ENCODE results near the gene SPNS3.

The SPNS3 gene

DNA sequence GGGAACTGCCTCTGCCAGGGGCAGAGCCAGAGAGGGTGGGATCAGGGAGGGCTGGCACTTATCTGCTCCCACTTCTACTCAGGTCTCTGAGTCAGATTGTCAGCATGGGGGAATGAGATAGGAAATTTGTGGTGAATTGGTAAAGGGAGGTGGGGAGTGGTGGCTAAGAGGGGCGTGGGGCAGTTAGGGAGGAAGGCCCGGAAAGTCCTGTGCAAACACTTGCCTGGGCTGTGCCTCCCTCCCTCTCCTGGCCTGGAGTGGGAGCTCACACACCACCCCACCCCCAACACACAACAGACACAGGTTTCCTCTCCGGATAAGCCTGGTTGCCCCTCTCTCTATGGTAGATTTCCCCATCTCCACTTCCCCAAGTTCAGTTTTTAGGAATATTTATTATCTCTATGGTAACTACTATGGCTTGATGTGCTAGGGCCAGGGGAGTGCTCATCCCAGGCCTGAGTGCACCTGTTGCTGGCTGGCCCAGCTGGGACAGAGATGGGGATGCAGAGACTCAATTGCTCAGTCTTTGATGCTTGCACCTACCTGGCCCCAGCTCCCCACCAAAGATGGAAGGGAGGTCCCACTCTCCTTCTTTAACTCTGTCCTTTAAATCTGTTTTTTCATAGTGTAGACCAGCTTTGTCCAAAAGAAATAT lies 67.7 kb downstream of the SPNS3 start:
- DNase-seq (ENCODE audit: low read depth, low spot score): no peak
- TF ChIP-seq, protein P1, sequence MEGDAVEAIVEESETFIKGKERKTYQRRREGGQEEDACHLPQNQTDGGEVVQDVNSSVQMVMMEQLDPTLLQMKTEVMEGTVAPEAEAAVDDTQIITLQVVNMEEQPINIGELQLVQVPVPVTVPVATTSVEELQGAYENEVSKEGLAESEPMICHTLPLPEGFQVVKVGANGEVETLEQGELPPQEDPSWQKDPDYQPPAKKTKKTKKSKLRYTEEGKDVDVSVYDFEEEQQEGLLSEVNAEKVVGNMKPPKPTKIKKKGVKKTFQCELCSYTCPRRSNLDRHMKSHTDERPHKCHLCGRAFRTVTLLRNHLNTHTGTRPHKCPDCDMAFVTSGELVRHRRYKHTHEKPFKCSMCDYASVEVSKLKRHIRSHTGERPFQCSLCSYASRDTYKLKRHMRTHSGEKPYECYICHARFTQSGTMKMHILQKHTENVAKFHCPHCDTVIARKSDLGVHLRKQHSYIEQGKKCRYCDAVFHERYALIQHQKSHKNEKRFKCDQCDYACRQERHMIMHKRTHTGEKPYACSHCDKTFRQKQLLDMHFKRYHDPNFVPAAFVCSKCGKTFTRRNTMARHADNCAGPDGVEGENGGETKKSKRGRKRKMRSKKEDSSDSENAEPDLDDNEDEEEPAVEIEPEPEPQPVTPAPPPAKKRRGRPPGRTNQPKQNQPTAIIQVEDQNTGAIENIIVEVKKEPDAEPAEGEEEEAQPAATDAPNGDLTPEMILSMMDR (IDR thresholded peaks at IDR 0.05; ENCODE audit: low read depth, low read length): no peak
- in situ Hi-C loops (cut with HindIII; ENCODE audit: low sequenced_read_pairs): no loop called here

GRCh38 chr17:4502466-4503154 lies 68.9 kb downstream of the SPNS3 start:
- no peak for DNase-seq (ENCODE audit: low read depth, low spot score)
- TF ChIP-seq, protein P1 (IDR thresholded peaks at IDR 0.05; ENCODE audit: low read depth, low read length): no peak
- H3K4me3 ChIP-seq (ENCODE audit: low read depth, low read length): no peak overlapping the region
- in situ Hi-C loops (cut with HindIII; ENCODE audit: low sequenced_read_pairs): no loop called here

More for the DNA sequence above, 67.7 kb downstream of the SPNS3 start:
- H3K4me3 ChIP-seq (ENCODE audit: low read depth, low read length): no peak overlapping the region

DNA sequence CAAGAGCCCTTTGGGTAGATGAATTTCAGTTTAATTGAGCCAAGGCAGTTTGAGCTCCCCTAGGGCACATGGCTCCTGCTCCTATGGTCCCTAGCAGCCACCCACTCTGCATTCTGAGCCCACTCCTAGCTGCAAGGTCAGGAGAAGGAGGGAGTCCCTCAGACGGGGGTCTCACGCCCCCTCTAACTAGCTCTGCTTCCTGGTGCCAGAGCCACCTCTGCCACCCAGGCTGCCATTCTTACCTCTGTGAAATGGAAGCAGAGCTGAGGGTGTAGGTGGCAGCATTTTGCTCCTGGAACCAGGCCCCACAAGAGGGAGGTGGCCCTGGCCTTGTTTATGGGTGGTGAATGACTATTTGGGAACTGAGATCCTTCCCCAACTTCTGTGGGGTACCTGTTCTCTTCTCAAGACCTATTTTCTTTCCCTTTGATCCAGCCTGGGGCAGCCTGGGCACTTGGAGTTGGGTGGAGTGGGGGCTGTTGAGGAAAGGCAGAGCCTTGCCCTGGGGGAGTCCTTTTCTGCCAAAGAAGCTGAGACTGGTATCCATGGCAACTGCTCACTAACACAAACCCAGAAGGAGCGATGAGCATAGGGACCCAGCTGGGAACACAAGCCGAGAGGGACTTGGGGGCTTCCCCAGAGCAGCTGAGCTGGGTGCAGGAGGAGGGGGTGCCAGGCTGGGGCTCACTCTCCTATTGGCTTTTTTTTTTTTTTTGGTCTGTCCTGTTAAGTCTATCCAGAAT lies 69.7 kb downstream of the SPNS3 start:
- in situ Hi-C loops (cut with HindIII; ENCODE audit: low sequenced_read_pairs): no loop called here
- no peak overlapping the region for H3K4me3 ChIP-seq (ENCODE audit: low read depth, low read length)
- no peak for DNase-seq (ENCODE audit: low read depth, low spot score)
- TF ChIP-seq, protein P1 (IDR thresholded peaks at IDR 0.05; ENCODE audit: low read depth, low read length): no peak

DNA sequence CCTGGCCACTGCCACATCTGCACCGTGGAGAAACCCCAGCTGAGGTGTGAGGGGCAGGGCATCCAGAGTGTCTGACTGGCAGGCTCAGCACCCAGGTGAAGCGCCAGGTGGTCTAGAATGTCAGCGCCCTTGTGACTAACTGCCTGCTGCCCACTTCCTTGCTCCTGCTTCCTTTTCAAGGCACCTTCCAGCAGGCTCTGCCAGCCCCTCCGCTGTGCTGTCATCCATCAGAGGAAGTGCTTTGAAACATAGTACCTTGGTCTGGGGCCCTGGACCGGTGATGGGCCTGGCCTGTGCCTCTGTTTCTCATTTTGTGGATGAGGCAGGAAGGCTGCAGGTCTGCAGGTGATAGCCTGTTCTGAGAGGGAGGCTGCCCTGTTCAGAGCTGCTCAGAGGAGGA lies 70.4 kb downstream of the SPNS3 start:
- TF ChIP-seq, protein P1 (IDR thresholded peaks at IDR 0.05; ENCODE audit: low read depth, low read length): no peak
- no peak for DNase-seq (ENCODE audit: low read depth, low spot score)
- in situ Hi-C loops (cut with HindIII; ENCODE audit: low sequenced_read_pairs): no loop called here
- no peak overlapping the region for H3K4me3 ChIP-seq (ENCODE audit: low read depth, low read length)

DNA sequence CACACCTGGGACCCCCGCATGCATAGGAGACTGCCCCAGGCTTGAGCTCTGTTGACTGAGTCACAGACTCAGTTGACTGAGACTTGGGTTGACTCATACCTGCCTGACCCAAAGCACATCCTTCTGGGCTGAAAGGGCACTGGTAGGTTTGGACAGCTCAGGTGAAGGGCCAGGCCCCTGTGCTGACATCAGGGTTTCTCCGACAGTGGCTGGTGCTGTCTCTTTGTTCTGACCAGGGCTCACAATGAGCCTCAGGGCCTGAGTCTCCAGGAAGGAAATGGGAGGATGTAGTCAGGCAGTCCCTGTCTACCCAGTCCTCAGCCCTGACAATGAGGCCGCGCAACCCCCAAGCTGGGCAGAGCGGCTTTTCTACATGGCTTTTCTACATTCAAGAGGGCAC lies 71.4 kb downstream of the SPNS3 start:
- no peak overlapping the region for H3K4me3 ChIP-seq (ENCODE audit: low read depth, low read length)
- DNase-seq (ENCODE audit: low read depth, low spot score): no peak
- in situ Hi-C loops (cut with HindIII; ENCODE audit: low sequenced_read_pairs): no loop called here
- TF ChIP-seq, protein P1 (IDR thresholded peaks at IDR 0.05; ENCODE audit: low read depth, low read length): no peak

DNA sequence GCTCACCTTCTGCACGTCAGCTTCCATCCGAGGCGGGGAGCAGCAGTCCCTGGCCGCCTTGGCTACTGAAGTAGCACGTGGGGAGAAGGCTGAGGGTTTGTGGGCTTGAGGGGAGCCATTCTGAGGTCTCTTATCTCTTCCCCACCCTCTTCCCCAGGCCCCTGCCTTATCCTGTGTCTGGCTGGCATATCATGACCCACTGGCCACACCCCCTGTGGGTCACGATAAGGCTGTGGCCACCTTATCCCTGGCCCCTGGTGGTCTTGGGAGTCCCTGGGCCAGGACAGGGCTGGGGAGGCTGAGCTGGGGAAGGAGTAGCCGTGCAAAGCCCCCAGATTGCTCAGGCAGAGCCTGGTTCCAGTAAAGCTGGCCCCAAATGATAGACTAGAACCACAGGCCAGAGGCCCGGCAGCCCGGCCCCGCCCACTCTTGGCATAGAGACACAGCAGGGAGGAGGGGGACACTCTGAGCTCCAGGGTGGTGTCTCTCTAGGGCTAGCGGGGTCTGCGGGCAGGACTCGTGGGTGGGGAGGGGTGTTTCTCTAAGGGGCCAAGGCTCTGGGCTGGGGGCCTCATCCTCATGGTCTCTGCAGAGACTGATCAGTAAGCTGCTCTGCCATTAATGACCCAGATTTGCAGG lies 72.6 kb downstream of the SPNS3 start:
- no peak overlapping the region for H3K4me3 ChIP-seq (ENCODE audit: low read depth, low read length)
- DNase-seq (ENCODE audit: low read depth, low spot score): no peak
- TF ChIP-seq, protein P1 (IDR thresholded peaks at IDR 0.05; ENCODE audit: low read depth, low read length): no peak
- in situ Hi-C loops (cut with HindIII; ENCODE audit: low sequenced_read_pairs): no loop called here
